Neural cell (in vitro differentiated cells): ENCODE measurements around the gene F2R.

Experiments used
- CTCF ChIP-seq: fragments of 450-650 bp; IDR thresholded peaks from 2 replicates; pipeline ENCODE4 v1.5.1; 2014; ENCODE audit warnings: antibody characterized with exemption, mild to moderate bottlenecking, moderate library complexity; ENCODE audit not compliant: poor library complexity, severe bottlenecking
- POLR2AphosphoS5 ChIP-seq: IDR thresholded peaks from 2 replicates; pipeline ENCODE4 v1.6.1; 2012

- TF ChIP-seq CTCF (no peak), POLR2AphosphoS5 (no peak)
These were observed 60.0 kb downstream of the F2R start for GRCh38 chr5:76775921-76776320.
